HG03108 (cell line): ENCODE measurements around the gene RAB11FIP3.

Experiments used
- ATAC-seq: cut with Tn5 transposase; IDR thresholded peaks from one replicate; pipeline ENCODE4 v1.9.1; 2021; ENCODE audit warnings: moderate library complexity; ENCODE audit not compliant: unreplicated experiment

RAB11FIP3 gene

DNA sequence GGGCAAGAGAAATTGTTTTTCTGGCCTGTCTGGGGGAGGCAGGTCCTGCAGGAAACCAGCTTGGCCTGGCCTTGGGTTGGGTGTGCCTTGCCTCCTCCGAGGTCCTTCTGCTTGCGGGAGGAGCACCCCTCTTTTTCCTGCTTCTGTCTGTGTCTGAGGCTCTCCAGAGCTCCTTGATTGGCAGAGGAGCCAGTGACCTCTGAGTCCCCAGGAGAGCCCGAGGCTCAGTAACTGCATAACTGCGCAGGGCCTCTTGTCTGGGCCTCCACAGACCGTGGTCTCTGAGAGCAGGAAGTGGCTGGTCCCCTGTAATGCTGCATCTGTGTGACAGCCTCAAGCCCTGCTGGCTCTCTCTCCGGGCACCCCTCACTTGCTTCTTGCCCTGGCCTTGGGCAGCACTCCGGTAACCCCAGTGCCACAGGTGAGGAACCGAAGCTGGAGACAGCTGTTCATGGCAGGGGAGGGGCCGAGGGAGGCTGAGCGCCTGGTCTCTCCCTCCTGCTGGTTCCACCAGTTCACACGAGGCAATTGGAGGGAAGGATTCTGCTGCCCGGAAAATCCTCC, 103.6 kb downstream of the RAB11FIP3 start:
- no peak for ATAC-seq

DNA sequence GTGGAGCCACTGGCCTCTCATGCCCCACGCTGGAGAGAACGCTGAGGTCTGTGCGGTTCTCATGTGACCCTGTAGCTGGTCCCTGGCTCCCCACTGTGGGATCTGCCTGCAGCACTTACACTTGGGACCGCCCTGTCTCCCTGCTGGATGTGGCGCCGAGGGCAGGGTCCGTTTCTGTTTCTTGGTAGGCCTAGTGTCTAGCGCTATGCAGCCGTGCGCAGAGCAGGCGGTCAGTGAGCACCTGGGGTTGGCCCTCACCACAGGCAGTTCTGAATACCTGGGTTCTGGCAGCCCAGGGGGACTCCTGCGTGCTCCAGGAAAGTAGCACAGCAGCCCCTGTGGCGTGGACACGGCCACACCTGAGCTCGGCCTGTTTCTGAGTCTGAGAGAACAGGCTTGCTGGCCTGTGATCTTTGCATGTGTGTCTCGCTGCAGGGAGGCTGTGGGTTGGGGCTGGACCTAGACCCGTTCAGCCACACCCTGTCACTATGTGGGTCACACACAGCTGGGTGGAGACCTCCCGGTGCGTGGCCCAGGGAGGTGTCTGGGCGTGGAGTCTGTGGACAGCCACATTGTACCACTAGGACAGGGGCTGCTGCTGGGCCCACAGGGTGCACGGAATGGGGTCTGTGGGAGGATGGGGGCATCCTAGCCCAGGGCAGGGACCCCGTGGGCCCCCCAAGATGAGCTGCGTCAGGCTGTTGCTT, 104.8 kb downstream of the RAB11FIP3 start:
- ATAC-seq, result no peak

DNA sequence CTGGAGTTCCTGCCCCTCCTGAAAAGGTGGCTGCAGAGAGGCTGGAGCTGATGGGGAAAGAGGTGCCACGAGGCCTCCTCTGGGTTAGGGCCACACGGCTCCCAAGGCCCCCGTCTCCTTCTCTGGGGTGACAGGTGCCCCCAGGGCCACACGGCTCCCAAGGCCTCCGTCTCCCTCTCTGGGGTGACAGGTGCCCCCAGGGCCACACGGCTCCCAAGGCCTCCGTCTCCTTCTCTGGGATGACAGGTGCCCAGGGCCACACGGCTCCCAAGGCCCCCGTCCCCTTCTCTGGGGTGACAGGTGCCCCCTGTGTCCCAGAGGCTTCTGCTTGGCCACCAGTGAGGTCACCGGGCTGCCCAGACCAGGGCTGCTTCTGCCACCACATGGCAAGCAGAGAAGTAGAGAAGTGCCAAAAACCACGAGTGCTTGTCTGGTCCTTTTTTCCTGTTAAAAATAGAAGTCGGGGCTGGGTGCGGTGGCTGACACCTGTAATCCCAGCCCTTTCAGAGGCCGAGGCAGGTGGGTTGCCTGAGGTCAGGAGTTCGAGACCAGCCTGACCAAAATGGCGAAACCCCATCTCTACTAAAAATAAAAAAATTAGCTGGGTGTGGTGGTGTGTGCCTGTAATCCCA, 106.2 kb downstream of the RAB11FIP3 start:
- ATAC-seq, result no peak

DNA sequence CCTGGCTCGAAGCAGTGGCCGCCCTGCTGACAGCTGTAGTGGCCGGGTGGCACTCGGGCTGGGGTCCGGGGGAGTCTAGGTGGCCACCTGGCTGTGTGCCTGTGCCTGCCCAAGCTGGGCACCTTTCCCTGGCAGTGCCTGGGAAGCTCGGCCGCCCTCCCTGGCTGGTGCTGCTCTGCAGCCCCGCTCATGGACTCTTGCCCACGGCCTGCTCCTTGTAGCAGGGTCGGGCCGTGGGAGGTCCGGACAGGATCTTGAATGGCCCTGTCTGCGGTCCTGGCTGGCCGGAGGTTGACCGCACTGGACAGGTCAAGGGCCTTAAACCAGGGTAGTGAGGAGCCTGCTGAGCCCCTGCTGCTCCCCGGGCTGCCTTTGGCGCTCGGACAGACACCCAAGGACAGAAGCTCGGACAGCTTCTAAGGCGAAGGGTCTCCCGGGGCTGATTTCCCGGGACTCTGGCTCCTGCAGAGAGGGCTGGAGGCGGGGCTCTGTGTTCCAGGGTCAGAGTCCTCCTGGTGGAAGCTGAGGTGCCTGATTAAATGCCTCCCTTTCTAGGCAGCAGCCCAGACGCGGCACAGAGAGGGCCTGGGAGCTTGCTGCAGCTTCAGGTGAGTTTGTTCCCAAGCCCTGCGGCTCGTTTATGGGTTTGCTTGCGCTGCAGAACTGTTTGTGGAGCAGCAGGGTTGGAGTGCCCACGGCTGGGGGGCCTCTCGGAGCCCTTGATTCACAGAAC, 108.1 kb downstream of the RAB11FIP3 start:
- no peak for ATAC-seq

DNA sequence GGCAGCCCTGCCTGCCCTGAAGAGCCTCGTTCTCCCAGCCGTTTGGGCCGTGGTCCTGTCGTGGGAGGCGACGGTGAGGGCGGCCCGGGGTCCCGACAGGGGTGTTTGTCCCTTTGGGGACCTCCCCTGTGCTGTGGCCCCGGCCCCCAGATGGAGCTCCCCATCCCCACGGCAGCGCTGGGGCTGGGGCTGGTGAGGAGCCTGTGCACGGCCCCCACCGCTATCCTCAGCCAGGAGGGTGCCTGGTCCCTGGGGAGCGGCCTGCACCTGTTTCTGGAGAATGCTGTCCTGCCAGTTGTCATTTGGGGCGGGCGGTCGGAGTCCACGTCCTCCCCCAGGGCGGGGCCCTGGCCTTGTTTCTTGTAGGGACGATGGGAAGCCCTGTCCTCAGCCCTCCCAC, 108.7 kb downstream of the RAB11FIP3 start:
- no peak for ATAC-seq

DNA sequence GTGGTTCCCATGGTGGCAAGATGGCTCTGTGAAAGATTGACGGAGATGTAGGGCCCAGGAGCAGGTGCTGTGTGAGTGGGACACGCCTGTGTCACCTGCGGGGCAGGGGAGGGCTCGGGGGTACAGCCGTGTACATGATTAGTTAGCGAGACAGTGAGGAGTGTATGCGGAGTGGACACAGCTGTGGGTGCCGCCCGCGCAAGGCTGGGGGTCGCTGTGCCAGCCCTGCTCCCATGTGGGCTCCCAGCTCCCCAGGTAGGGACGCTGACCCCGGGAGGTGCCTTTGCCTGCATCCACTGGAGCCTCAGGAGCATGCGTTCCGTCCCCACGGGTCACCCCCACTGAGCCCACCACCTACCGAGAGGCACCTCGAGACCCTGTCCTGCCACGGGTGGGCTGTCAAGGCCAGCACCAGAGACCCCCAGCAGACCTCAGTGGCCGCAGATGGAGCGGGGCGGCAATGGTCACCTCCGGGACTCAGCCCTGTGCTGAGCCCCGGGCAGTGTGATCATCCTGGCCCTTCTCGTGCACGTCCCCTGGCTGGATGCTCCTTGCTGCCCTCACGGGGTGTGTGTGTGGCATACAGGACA, 109.5 kb downstream of the RAB11FIP3 start:
- ATAC-seq, result no peak

DNA sequence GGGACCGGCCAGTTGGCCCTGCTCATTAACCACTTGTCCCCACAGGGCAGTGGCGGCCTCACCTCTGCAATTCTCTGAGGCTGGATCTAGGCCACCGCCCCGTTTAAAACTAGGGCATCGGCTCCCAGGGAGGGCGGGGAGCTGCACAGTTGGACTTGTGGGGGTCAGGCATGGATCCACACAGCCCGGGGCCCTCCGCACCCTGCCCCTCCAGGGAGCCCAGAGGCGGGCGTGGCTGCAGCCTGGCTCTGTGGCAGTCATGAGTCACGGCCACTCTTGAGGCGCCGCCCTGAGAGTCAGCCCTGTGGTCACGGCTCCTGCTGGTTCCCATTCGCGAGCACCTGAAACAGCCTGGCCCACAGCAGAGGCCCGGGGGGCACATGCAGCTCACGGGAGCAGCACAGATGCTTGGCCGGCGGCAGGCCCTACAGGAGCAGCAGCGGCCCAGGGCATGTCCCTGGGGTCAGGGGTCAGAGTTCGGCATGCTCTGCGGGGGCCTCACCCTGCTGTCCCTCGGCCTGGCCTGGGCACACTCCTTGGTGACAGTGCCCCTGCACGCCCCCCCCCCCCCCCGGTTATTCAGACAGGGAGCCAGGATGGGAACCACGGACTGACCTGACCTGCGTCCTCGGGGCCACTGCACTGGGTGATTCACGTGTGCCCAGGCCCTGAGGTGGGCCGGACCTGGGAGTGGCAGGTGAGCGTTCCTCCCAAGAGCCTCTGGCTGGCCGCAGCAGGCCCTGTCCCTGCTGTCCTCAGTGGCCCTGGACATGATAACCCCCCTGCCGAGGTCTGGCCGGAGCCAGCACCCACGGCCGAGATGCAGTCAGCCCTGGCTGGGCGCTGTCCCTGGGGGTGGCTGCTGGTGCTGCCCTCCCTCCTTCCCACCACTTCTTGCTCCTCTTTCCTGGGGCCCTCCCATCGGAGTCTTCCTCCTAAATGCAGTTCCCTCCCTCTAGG, 110.3 kb downstream of the RAB11FIP3 start:
- ATAC-seq, result no peak

DNA sequence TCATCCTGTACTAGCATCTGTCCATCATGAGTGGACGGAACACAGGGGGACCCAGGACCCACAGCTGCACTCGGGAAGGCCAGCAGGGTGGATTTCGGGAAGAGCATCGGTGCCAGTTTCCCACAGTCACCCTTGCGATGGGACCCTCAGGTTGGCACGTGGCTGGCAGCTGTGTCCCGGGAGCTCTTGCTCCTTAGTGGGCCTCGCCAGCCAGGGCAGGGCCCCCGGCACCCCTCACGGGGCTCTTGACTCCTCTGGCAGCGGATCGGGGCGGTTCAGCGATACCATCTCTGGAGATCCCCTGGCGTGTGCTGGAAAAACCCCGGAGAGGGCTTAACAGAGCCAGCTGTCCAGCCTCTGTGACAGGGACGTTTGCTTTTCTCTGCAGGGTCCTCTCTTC, 111.3 kb downstream of the RAB11FIP3 start:
- ATAC-seq, result no peak

DNA sequence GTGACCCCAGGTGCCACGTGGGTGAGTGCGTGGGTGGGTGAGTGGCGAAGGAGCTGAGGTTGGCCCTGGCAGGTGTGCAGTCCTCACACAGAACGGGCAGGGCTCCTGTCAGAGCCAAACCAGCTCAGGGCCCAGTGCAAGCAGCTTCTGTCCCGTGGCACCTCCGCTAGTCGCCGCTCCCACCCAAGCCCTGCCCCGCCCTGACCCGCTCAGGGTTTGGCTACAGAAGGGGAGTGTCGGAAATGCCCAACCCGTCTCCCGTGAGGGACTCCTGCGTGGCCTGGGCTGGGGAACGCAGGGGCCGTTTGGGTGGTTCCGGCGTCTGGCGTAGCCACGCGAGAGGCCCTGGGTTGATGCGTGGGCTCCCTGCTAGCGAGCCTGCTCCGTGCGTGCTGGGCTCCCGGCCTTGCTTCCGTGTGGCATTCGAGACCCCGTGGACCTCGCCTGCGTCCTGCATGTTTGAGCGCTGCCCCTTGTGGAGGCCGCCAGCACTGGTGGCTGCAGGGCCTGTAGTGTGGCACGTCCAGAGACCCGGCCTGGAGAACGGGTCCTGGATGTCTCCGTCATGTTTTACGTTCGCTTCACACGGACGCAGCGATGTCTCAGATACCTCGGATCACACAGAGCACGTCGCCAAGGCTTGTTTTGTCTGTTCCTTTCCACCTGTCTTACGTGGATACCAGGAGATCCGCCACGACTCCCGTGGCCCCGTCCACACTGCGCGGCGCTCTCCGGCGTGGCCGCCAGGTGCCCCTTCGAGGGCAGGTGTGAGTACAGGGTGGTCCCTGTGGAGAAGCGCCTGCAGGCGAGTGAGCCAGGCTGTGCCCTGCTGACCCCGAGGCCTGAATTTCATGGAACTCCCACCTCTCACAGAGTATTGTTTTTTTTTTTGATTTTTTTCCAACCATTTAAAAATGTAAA, 112.2 kb downstream of the RAB11FIP3 start:
- no peak for ATAC-seq

DNA sequence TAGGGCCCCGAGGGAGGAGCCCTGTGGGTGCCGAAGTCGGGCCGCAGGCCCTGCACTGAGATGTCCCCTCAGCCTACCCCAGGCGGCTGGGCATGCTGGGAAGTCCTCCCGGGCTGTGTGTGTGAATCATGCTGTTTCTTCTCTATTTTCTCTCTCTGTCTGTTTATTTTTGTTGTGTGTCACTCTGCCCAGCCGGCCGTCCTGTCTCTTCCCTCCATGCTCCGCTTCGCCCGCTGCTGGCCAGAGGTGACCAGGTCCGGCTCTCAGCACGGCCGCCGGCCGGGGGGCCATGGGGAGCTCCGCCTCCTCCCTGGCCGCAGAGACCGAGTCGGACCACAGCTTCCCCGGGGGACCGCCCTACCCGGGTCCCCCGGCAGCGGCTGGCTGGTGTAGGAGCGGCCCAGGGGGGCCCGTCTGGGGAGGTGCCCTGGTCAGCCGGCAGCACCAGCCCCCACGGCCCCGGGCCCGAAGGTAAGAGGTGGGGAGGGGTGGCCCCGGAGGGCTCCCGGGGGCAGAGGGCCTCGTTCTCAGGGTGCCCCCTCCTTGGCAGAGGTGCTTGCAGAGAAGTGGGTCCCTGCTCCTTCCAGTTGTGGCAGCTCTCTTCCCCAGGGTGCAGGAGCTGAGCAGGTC, 114.6 kb downstream of the RAB11FIP3 start:
- ATAC-seq, result no peak

DNA sequence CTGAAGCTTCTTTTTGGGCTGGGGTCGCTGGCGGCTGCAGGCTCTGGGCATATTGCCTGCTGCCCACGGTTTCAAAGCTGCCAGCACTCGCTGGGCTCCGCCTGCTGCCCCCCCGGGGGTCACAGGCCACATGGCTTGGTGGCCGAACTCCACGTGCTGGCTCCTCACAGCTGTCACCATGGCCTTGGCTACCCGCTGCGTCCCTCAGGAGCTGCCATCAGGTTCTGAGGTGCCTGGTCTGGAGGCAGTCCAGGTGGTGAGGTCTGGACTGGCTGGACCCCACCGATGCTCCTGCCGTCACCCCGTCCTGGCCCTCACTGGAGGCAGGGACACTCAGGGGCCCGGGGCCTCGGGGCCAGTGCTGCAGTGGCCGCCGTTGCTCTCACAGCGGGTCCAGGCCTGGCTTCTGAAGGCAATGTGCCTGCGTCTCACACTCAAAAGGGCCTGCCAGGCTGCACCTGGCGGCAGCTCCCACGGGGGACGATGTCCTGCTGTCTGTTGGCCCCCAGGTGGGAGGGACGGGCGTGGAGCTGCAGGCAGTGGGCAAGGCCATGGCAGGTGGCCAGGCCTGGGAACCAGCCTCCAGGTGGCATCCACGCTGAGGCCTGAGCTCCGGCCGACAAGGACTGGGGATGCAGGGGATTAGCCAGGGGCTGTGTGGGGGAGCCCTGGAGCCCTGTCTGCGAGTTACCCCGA, 115.3 kb downstream of the RAB11FIP3 start:
- no peak for ATAC-seq

DNA sequence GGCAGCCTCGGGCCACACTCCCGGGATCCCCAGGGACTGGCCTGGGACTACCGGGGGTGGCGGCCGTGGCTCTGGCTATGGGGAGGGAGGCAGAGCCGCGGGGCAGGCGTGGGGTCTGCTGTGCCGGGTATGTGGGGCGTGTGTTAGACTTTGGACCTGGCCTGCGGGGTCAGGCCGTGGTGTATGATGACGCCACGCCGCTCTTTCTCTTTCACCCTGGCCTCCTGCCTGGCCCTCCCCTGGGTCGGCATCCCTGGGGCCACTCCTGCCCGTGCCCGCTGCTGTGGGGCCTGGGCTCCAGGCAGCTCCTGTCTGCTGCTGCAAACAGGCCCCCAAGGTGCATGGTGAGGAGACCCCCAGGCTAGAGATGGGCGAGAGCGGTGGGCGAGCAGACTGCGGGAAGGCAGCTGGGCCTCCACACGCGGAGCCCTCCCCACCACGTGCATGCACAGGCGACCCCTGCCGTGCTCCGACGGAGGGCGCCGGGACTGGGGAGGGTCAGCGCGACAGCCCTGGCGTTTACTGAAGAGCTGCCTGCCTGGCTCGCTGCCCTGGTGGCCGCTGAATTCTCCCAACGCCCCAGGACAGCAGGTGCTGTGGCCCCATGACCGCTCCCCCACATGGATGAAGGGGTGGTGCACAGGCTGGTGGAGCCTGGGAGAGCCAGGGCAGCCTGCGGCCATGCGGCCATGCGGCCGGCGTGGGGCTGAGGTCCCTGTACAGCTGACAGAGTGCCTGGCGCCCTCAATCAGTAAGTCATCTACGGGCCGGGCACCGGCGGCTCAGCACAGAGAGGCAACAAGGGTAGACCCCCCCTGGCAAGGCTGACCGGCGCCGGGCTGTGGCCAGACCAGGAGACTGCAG, 118.1 kb downstream of the RAB11FIP3 start:
- no peak for ATAC-seq

DNA sequence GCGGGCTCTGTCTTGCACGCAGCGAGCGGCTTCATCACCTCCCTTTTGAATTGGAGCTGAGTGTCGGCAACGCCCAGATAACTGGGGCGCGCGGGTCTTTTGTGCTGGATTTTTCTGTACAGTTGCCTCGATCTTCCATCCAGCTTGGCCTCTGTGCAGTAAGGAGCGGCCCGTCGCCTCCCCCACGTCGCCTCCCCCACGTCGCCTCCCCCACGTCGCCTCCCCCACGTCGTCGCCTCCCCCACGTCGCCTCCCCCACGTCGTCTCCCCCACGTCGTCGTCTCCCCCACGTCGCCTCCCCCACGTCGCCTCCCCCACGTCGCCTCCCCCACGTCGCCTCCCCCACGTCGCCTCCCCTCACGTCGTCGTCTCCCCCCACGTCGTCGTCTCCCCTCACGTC, 119.1 kb downstream of the RAB11FIP3 start:
- no peak for ATAC-seq

DNA sequence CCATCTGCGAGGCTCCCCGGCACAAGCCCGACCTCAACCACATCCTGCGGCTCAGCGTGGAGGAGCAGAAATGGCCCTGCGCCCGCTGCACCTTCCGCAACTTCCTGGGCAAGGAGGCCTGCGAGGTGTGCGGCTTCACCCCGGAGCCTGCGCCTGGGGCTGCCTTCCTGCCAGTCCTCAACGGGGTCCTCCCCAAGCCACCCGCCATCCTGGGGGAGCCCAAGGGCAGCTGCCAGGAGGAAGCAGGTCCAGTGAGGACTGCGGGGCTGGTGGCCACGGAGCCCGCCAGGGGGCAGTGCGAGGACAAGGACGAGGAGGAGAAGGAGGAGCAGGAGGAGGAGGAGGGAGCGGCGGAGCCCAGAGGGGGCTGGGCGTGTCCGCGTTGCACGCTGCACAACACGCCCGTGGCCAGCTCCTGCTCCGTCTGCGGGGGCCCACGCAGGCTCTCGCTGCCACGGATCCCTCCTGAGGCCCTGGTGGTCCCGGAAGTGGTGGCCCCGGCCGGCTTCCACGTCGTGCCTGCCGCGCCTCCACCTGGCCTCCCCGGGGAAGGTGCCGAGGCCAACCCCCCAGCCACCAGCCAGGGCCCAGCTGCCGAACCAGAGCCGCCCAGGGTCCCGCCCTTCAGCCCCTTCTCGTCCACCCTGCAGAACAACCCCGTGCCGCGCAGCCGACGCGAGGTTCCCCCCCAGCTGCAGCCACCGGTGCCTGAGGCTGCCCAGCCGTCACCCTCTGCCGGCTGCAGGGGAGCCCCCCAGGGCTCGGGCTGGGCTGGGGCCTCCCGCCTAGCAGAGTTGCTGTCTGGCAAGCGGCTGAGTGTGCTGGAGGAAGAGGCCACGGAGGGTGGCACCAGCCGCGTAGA, 121.7 kb downstream of the RAB11FIP3 start:
- no peak for ATAC-seq

DNA sequence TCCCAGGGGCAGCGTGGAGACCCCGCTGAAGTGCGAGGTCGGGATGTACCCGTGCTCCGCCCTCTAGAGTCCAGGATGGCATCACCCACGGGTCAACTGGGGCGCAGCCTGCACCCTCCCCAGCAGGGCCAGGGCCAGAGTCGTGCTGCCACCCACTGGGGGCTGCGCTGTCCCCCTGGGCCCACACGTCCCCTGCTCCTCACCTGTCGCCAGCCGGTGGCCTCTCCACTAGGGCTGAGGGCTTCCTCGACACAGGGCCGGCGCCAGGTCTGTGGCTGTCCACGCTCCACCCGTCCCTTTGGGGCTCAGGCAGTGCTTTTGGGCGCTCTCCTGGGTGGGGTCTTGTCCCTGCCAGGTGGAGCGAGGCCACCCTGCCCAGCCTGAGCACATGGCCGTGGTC, 123.1 kb downstream of the RAB11FIP3 start:
- no peak for ATAC-seq

DNA sequence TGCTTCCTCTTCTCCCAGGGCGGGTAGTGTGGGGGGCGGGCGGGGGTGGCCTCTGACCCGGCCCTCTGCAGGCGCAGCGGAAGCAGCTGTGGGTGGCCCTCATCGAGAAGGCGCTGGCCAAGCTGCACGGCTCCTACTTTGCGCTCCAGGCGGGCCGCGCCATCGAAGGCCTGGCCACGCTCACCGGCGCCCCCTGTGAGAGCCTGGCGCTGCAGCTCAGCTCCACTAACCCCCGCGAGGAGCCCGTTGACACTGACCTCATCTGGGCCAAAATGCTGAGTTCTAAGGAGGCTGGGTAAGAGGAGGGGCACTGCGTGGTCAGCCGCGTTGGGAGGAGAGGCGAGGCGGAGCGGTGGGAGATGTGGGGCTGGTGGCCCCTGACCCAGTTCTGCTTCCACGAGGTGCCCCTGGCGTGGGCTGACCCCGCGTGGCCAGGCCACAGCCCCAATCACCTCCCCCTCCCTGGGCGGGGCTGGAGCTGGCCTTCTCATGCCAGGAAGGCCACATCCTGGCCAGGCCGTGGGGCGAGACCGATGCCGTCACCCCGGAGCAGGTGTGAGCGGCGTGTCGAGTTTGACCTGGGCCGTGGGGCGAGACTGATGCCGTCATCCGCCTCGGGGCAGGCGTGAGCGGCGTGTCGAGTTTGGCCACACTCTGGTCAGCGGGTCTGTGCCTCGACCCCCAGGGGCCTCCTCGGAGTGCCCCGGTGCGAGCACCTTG, 124.3 kb downstream of the RAB11FIP3 start:
- ATAC-seq, result no peak
